K562 (cell line): ENCODE results near the gene ADGRD1. TPM values are rescaled to one million over a fixed set of nuclear protein-coding genes. Genes with fewer than 3 reads are reported as not detected.

Source experiments
- ATAC-seq: fragments of 200-7000 bp; cut with Tn5 transposase; 3 replicates; pipeline ENCODE4 v1.9.1; 2020; ENCODE audit warnings: moderate library complexity
- BruUV-seq: library from RNA; stranded (reverse); fragments of 400-500 nt; replicated peaks from 2 replicates; lab custom pipeline; 2021; lab: Mats Ljungman, UMichigan
- CTCF ChIA-PET: fragments of 300-600 bp; formaldehyde crosslinking; extraction: SDS; loops from one replicate; lab custom pipeline; 2021; ENCODE audit warnings: low intra/inter-chr PET ratio; lab: Yijun Ruan, JAX
- POLR2A ChIA-PET: fragments of 300-600, 350-650 bp; sonication (Branson Sonifier 250); formaldehyde crosslinking; extraction: SDS; loops from one replicate; lab custom pipeline; 2021; ENCODE audit warnings: antibody characterized with exemption, inconsistent platforms; lab: Yijun Ruan, JAX
- DNase-seq, 4 experiments: peaks; one replicate each; pipeline versions ENCODE4 v3.0.0 to v3.0.0-alpha.2; 2011 to 2018; ENCODE audit warnings: low spot score in 3 of 4, mixed read lengths in 3 of 4; ENCODE audit errors: extremely low read depth in 1 of 4
- FAIRE-seq: peaks from 2 replicates; lab custom pipeline; 2011; peaks lifted over from hg19 to GRCh38; lab: Jason Lieb, UNC
- H2AFZ ChIP-seq: 2 replicates; pipeline ENCODE4 v1.6.0; 2011; ENCODE audit warnings: low read depth, low read length, control low read depth, inconsistent platforms
- H3K27ac ChIP-seq: fragments of 200-600 bp; 3 replicates; pipeline ENCODE4 v1.8.0; 2011; ENCODE audit warnings: low read depth, mild to moderate bottlenecking, control low read depth, inconsistent platforms, low read length, moderate library complexity, mixed read lengths; ENCODE audit errors: extremely low read depth
- H3K27me3 ChIP-seq, 2 experiments: fragments of 300-600 bp in 1 of 2; 2 replicates in 1 of 2; 3 replicates in 1 of 2; pipeline versions ENCODE4 v1.6.0 to v1.8.0; 2011; ENCODE audit warnings: inconsistent platforms in 2 of 2, low read length in 2 of 2, mild to moderate bottlenecking in 1 of 2, mixed read lengths in 1 of 2, moderate library complexity in 1 of 2; ENCODE audit not compliant: control insufficient read depth in 2 of 2, insufficient read depth in 2 of 2
- H3K36me3 ChIP-seq: fragments of 300-600 bp; 3 replicates; pipeline ENCODE4 v1.8.0; 2011; ENCODE audit warnings: mild to moderate bottlenecking, low read length, inconsistent platforms; ENCODE audit not compliant: control insufficient read depth, insufficient read depth
- H3K4me1 ChIP-seq, 2 experiments: fragments of 200-600 bp in 1 of 2; replicated peaks in 1 of 2; 2 replicates in 1 of 2; 3 replicates in 1 of 2; pipeline versions ENCODE4 v1.5.1 to v1.8.0; 2011; ENCODE audit warnings: inconsistent platforms in 2 of 2, low read length in 2 of 2, mild to moderate bottlenecking in 1 of 2, mixed read lengths in 1 of 2, moderate library complexity in 1 of 2; ENCODE audit not compliant: control insufficient read depth in 2 of 2, insufficient read depth in 2 of 2
- H3K4me2 ChIP-seq: 2 replicates; pipeline ENCODE4 v1.6.1; 2011; ENCODE audit warnings: low read length, control low read depth, inconsistent platforms, mixed read lengths; ENCODE audit not compliant: insufficient read depth
- H3K4me3 ChIP-seq: fragments of 200-600 bp; sonication (generic), shearing (Covaris generic); 2 replicates; pipeline ENCODE4 v1.5.1; 2016; ENCODE audit warnings: control low read depth, inconsistent platforms
- H3K79me2 ChIP-seq: fragments of 200-600 bp; 3 replicates; pipeline ENCODE4 v1.8.0; 2011; ENCODE audit warnings: low read length, inconsistent platforms; ENCODE audit not compliant: control insufficient read depth, insufficient read depth
- H3K9ac ChIP-seq, 2 experiments: 2 replicates each; pipeline versions ENCODE4 v1.6.0 to v1.6.1; 2011; ENCODE audit warnings: low read depth in 2 of 2, low read length in 2 of 2, control low read depth in 1 of 2, inconsistent platforms in 1 of 2, mild to moderate bottlenecking in 1 of 2, mixed read lengths in 1 of 2; ENCODE audit not compliant: insufficient read depth in 1 of 2
- H3K9me1 ChIP-seq: one replicate; pipeline ENCODE4 v1.6.0; 2011; ENCODE audit warnings: inconsistent platforms, mild to moderate bottlenecking, low read length, moderate library complexity; ENCODE audit not compliant: control insufficient read depth, insufficient read depth
- H3K9me3 ChIP-seq: replicated peaks from 2 replicates; pipeline ENCODE4 v1.5.1; 2011; ENCODE audit warnings: low read depth, low read length, inconsistent platforms; ENCODE audit not compliant: control insufficient read depth, insufficient read depth
- H4K20me1 ChIP-seq: replicated peaks from 2 replicates; pipeline ENCODE4 v1.6.1; 2011; ENCODE audit warnings: low read length, inconsistent platforms, mixed read lengths; ENCODE audit not compliant: control insufficient read depth, insufficient read depth
- CBX8 ChIP-seq: fragments of 200-600 bp; sonication (generic); IDR thresholded peaks from 2 replicates; pipeline ENCODE4 v1.6.1; 2012; ENCODE audit warnings: borderline replicate concordance, mixed run types, low read depth, mild to moderate bottlenecking, moderate library complexity, mixed read lengths, low read length, control low read depth, inconsistent platforms; ENCODE audit not compliant: poor library complexity, severe bottlenecking; ENCODE audit errors: extremely low read depth
- MBD1 ChIP-seq: fragments of 250-450 bp; sonication (Bioruptor Pico); IDR thresholded peaks from 2 replicates; pipeline ENCODE4 v1.8.0; 2022; ENCODE audit warnings: inconsistent platforms
- PYGO2 ChIP-seq: fragments of 450-650 bp; IDR thresholded peaks from 2 replicates; pipeline ENCODE4 v1.6.1; 2016; ENCODE audit warnings: mild to moderate bottlenecking, missing genetic modification characterization, moderate library complexity, missing compliant biosample characterization
- ZNF431 ChIP-seq: sonication (generic); formaldehyde crosslinking; IDR thresholded peaks from 2 replicates; pipeline ENCODE4 v1.8.0; 2022; ENCODE audit warnings: mild to moderate bottlenecking, missing genetic modification reagents
- WGBS: fragments of 100-300 bp; shearing (Covaris generic); methylation state at CpG from one replicate; pipeline ENCODE4 v1.1.6; 2016; ENCODE audit warnings: low coverage, mixed read lengths; ENCODE audit not compliant: insufficient coverage; ENCODE audit errors: missing lambda C conversion rate; 5-methylcytosine and 5-hydroxymethylcytosine counted together
- in situ Hi-C: fragments of 300-500 bp; cut with MboI; formaldehyde crosslinking; loops from 4 replicates; pipeline ENCODE4 v1.15.0; 2018; ENCODE audit warnings: inconsistent platforms, mixed read lengths
- intact Hi-C: fragments of 100-400 bp; cut with micrococcal nuclease; formaldehyde crosslinking; loops from 2 replicates; pipeline ENCODE4 v1.14.2; 2022
- polyA plus RNA-seq, 8 experiments: library from polyadenylated mRNA; depleted of rRNA in 4 of 8; stranded (reverse) in 5 of 8; unstranded in 3 of 8; fragments of >200 nt; fragmentation: Nextera tagmentation in 2 of 8; fragmentation: Illumina TruSeq in 1 of 8; extraction: Ambion mirVana in 2 of 8; extraction: Trizol in 1 of 8; gene quantifications; 2 replicates each; pipeline versions ENCODE4 v1.2.1 to v1.2.3, GENCODE V29; 2011 to 2014; ENCODE audit warnings: inconsistent platforms in 1 of 8, missing spikeins in 1 of 8
- total RNA-seq, 7 experiments: library from RNA; depleted of rRNA in 6 of 7; stranded (reverse); fragments of >200 nt in 6 of 7; fragmentation: Illumina TruSeq in 2 of 7; extraction: Trizol in 2 of 7; gene quantifications; 2 replicates each; pipeline versions ENCODE4 v1.2.1 to v1.2.3, GENCODE V29; 2011 to 2021; ENCODE audit warnings: low replicate concordance in 1 of 7

The ADGRD1 gene
- total and polyA plus RNA-seq, 9 of the 15 experiments (the other 6 are each of a cell fraction or from before 2014, with no cell fraction given), result 1.7 to 11.7 (median 3.3) TPM

DNA sequence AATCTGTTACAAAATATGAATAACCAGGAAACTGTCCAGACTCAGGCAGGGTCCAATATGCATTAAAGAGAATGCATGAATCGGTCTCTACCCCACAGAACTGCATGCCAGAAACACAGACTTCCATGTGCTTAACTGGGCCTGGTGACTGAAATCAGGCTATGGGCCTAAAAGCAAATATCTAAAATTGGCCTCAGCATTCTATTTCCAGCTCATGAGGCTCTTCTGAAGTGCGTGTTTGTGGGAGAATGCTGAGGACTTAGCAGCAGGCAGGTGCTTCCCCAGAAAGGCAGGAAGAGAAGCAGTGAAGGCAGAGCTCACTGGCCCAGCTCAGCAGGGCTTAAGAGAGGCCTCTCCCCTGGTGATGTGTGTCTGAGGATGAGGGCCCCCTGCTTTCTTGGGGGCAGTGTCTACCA is 48.5 kb downstream of the ADGRD1 start:
- no peak overlapping the region for H3K4me2 ChIP-seq
- intact Hi-C loops, result loop anchor here (5.0 kb wide), 1 partner anchor 50 kb away; the partner anchor contains the start of gene ADGRD1
- H2AFZ ChIP-seq, result no peak overlapping the region
- TF ChIP-seq CBX8 (no peak), MBD1 (CRISPR knock-in tag) (no peak), PYGO2 (tag) (no peak), ZNF431 (CRISPR knock-in tag) (no peak)
- no peaks in the 10 kb centered on the region for H3K36me3 ChIP-seq
- WGBS, result 23% methylated on average over 2 of the region's 2 CpGs
- H3K9me1 ChIP-seq, result no peaks in the 10 kb centered on the region
- in situ Hi-C loops, result no loop called here
- DNase-seq (no peak), ATAC-seq (no peak), FAIRE-seq (no peak)
- no TSS peak for BruUV-seq
- no peak overlapping the region for H3K4me3 ChIP-seq
- no peak overlapping the region; a peak in 1 of 4 replicates for H3K9ac ChIP-seq
- no peaks in the 10 kb centered on the region for H4K20me1 ChIP-seq
- no peaks in the 10 kb centered on the region; the same call in 2 of the 3 replicates for H3K79me2 ChIP-seq
- ChIA-PET CTCF (no interaction called here), POLR2A (interaction anchor here (0.7 to 1.1 kb wide), 3 partner anchors 9 to 896 kb away, joined by 3 read pairs; no protein-coding TSS in a partner anchor)
- peaks cover 11 to 32% of the 10 kb centered on the region in 2 experiments for H3K4me1 ChIP-seq
- H3K27ac ChIP-seq, result no peak overlapping the region
- 0 out of 5 replicates have a peak, but pooled peaks cover 0 to 5% of the 10 kb centered on the region in 2 experiments for H3K27me3 ChIP-seq
- 0 out of 2 replicates have a peak, but pooled peaks cover 2% of the 10 kb centered on the region for H3K9me3 ChIP-seq
